GM08714 (cell line): ENCODE data around the gene EHBP1.

Source experiments
- H3K4me3 ChIP-seq: fragments of 200-500 bp; sonication (Bioruptor generic); 2 replicates; pipeline ENCODE4 v1.5.1; 2014; ENCODE audit warnings: mild to moderate bottlenecking, low read length, inconsistent platforms
- ZNF274 ChIP-seq: IDR thresholded peaks from 2 replicates; pipeline ENCODE4 v1.6.1; 2012; ENCODE audit warnings: mild to moderate bottlenecking, low read depth, low read length

Gene EHBP1

GRCh38 chr2:62705007-62705829 lies at the start of gene EHBP1:
Gene EHBP1 (plus strand): TSS chr2:62705713. CDS start chr2:62707192, 1,479 bp downstream.
- no peak for TF ChIP-seq ZNF274
- H3K4me3 ChIP-seq, result peak within 1 kb of the TSS; percentile 90

GRCh38 chr2:62657783-62658182 lies 47.7 kb upstream of the EHBP1 start:
- no peak overlapping the region for H3K4me3 ChIP-seq
- TF ChIP-seq ZNF274, result no peak

- no peak for TF ChIP-seq ZNF274
- no peak overlapping the region for H3K4me3 ChIP-seq
Observed at GRCh38 chr2:62658891-62659290, 46.6 kb upstream of the EHBP1 start.

- H3K4me3 ChIP-seq, result no peak overlapping the region; the same call in 1 of the 2 replicates
- no peak for TF ChIP-seq ZNF274
Observed at GRCh38 chr2:62660087-62660486, 45.4 kb upstream of the EHBP1 start.

DNA sequence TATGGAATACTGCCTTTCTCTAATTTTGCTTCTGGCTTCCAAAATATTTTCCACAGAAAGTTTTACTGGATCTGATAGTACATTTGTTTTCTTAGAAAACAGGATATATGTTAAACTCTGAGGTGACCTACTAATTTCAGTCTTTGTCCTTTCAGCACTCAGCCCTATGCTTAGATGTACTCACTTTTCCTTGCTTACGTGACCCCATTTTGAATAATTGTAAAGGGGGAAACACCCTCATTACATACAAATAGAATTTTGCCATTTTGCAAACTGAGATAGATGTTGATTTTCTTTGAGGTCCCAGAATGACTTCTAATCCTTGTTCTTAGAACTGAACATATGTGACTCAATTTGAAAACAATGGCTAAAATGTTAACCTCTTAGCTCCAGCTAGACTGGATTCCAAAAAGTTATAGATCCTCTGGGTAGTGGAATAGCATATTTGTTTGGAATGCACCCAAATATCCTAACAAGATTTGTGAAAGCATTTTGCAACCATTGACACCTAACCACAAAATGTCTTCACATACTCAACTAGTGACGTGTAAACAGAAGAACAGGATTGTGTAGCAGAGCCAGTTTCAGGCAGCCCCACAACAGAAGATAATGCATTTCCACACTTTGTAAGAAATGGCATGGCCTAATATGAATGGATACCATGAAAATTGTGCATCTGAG lies 44.8 kb upstream of the EHBP1 start:
- no peak for TF ChIP-seq ZNF274

GRCh38 chr2:62661263-62661635 lies 44.3 kb upstream of the EHBP1 start:
- no peak overlapping the region for H3K4me3 ChIP-seq
- TF ChIP-seq ZNF274, result no peak

More for the DNA sequence above, 44.8 kb upstream of the EHBP1 start:
- H3K4me3 ChIP-seq, result no peak overlapping the region

DNA sequence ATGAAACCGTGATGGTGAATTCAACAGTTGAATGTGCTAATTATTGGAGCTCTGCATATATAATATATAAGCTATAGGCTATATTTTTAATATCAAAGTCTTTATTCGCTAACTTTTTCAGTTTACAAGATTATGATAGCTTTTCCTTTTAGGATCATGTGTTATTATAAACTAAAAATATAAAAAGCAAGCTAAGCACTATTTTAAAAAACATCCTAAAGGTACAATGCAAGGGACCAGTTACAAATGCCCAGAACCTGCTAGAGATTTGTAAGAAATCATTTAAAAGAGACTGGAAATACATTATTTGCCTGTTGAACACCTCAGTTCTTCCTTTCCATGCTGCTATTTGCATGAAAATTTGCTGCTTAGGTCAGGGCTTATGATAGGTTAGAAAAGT lies 43.4 kb upstream of the EHBP1 start:
- no peak overlapping the region for H3K4me3 ChIP-seq
- no peak for TF ChIP-seq ZNF274

DNA sequence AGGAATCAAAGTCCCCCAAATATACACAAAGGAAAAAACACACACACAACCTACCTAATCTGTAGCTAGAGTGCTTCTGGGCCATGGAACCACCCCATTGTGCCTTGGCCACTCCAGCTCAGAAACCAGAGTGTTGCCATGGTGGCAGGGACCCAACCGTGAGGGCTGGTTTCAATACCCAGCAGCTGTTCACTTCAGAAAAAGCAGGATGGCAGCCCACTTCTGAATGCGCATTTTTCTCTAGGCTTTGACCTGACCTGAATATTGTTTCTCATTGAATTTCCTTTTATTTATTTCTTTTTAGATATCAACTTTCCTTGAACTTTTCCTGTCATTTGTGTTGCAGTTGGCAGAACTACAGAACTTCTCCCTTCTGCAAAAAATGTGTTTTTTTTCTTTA lies 43.0 kb upstream of the EHBP1 start:
- no peak for TF ChIP-seq ZNF274
- no peak overlapping the region for H3K4me3 ChIP-seq

GRCh38 chr2:62663411-62663810 lies 42.1 kb upstream of the EHBP1 start:
- no peak overlapping the region for H3K4me3 ChIP-seq
- TF ChIP-seq ZNF274, result no peak

- no peak overlapping the region for H3K4me3 ChIP-seq
- no peak for TF ChIP-seq ZNF274
Observed at GRCh38 chr2:62663920-62664795, 41.4 kb upstream of the EHBP1 start.

DNA sequence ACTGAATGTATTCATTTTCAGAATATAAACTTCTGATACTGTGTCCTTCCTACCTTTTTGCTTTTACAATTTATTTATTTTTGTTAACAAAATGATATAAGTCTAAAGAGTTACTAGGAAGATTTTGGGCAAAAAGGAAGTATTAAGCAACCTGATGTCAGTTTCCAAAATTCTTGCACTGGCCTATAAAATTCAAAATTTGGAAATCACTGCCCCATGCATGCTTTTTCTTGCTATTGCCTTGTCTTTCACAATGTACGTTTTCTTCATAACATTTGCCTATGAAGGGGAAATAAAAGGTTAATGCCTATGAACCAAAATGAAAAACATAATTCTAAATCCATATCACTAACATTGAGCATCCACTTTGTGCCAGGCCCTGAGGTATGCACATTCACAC lies 40.1 kb upstream of the EHBP1 start:
- H3K4me3 ChIP-seq, result no peak overlapping the region
- no peak for TF ChIP-seq ZNF274

GRCh38 chr2:62669180-62669579 lies 36.3 kb upstream of the EHBP1 start:
- H3K4me3 ChIP-seq, result no peak overlapping the region
- TF ChIP-seq ZNF274, result no peak

DNA sequence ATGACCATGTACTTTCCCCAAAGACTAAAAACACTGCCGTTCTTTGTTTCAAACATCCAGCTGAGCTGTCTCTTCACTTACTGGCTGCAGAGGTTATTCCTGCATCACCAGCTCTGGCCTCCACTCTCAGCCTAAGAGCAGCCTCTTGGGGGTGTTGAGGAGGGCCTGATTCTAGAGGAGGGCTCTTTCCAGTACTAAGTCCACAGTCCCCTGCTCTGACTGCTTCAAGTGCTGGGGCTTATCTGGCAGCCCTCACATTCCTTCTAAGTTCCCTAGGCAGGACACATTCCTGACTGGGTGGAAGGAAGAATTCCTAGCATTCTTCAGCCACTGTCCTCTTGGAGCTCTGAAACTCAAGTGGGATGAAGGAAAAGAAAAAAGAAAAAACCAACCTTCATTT lies 32.9 kb upstream of the EHBP1 start:
- no peak overlapping the region for H3K4me3 ChIP-seq
- no peak for TF ChIP-seq ZNF274

- no peak for TF ChIP-seq ZNF274
Observed at GRCh38 chr2:62675062-62675461, 30.5 kb upstream of the EHBP1 start.

More at GRCh38 chr2:62675062-62675461, 30.5 kb upstream of the EHBP1 start:
- H3K4me3 ChIP-seq, result no peak overlapping the region
